WTC11 (cell line): ENCODE measurements around the gene DNM1. TPM values are rescaled to one million over a fixed set of nuclear protein-coding genes. Genes with fewer than 3 reads are reported as not detected.

Experiments used
- ATAC-seq: fragments of 200-7000 bp; cut with Tn5 transposase; 2 replicates; pipeline ENCODE4 v1.10.0; 2021; ENCODE audit warnings: mild to moderate bottlenecking, moderate library complexity
- CTCF ChIA-PET: fragments of 300-600 bp; sonication (Branson Sonifier 250); formaldehyde crosslinking; loops from one replicate; lab custom pipeline; 2021; ENCODE audit warnings: antibody characterized with exemption; lab: Charles Lee
- POLR2A ChIA-PET: fragments of 350-600 bp; sonication (Branson Sonifier 250); formaldehyde crosslinking; loops from one replicate; lab custom pipeline; 2021; ENCODE audit warnings: antibody characterized with exemption; lab: Charles Lee
- DNase-seq: peaks from one replicate; pipeline ENCODE4 v3.0.0; 2021; ENCODE audit warnings: low spot score
- H3K27ac Mint-ChIP-seq: 2 replicates; pipeline ENCODE4 v1.8.0; 2021; ENCODE audit warnings: mixed read lengths
- H3K27me3 Mint-ChIP-seq: 2 replicates; pipeline ENCODE4 v1.8.0; 2021; ENCODE audit warnings: low read depth, mild to moderate bottlenecking, moderate library complexity, mixed read lengths
- H3K36me3 Mint-ChIP-seq: 2 replicates; pipeline ENCODE4 v1.8.0; 2021; ENCODE audit warnings: mixed read lengths
- H3K4me1 Mint-ChIP-seq: 2 replicates; pipeline ENCODE4 v1.8.0; 2022; ENCODE audit warnings: mixed read lengths
- H3K4me3 Mint-ChIP-seq: 2 replicates; pipeline ENCODE4 v1.8.0; 2021; ENCODE audit warnings: mild to moderate bottlenecking, moderate library complexity, mixed read lengths
- H3K9me3 Mint-ChIP-seq: 2 replicates; pipeline ENCODE4 v1.8.0; 2021; ENCODE audit warnings: mixed read lengths
- E2F4 ChIP-seq: sonication (generic); formaldehyde crosslinking; IDR thresholded peaks from 2 replicates; pipeline ENCODE4 v1.8.1; 2022; ENCODE audit warnings: low read depth, mild to moderate bottlenecking, moderate library complexity, missing genetic modification reagents, borderline replicate concordance
- ETV6 ChIP-seq: sonication (generic); formaldehyde crosslinking; IDR thresholded peaks from 2 replicates; pipeline ENCODE4 v1.8.1; 2022; ENCODE audit warnings: mild to moderate bottlenecking, missing genetic modification reagents
- GTF2I ChIP-seq: fragments of 250-450 bp; sonication (Bioruptor Pico); conservative IDR thresholded peaks from 2 replicates; pipeline ENCODE4 v1.4.0; 2021; ENCODE audit warnings: mild to moderate bottlenecking
- NR1H2 ChIP-seq: sonication (generic); formaldehyde crosslinking; IDR thresholded peaks from 2 replicates; pipeline ENCODE4 v1.9.0; 2021; ENCODE audit warnings: mild to moderate bottlenecking, moderate library complexity, missing genetic modification reagents
- TEAD1 ChIP-seq: sonication (generic); formaldehyde crosslinking; IDR thresholded peaks from 2 replicates; pipeline ENCODE4 v1.8.0; 2022; ENCODE audit warnings: mild to moderate bottlenecking, missing genetic modification reagents
- ZBTB43 ChIP-seq: sonication (generic); formaldehyde crosslinking; IDR thresholded peaks from 2 replicates; pipeline ENCODE4 v1.8.1; 2023; ENCODE audit warnings: mild to moderate bottlenecking, missing genetic modification reagents
- ZMAT4 ChIP-seq: fragments of 250-450 bp; sonication (Bioruptor Pico); IDR thresholded peaks from 2 replicates; pipeline ENCODE4 v1.9.0; 2021; ENCODE audit warnings: mild to moderate bottlenecking
- ZNF121 ChIP-seq: sonication (generic); formaldehyde crosslinking; IDR thresholded peaks from 2 replicates; pipeline ENCODE4 v1.8.0; 2023; ENCODE audit warnings: missing genetic modification reagents
- ZNF281 ChIP-seq: sonication (generic); formaldehyde crosslinking; IDR thresholded peaks from 2 replicates; pipeline ENCODE4 v1.8.0; 2023; ENCODE audit warnings: mild to moderate bottlenecking, missing genetic modification reagents
- ZNF317 ChIP-seq: sonication (generic); formaldehyde crosslinking; IDR thresholded peaks from 2 replicates; pipeline ENCODE4 v1.8.1; 2023; ENCODE audit warnings: low read depth, mild to moderate bottlenecking, moderate library complexity, missing genetic modification reagents, borderline replicate concordance
- ZNF425 ChIP-seq: fragments of 250-450 bp; sonication (Bioruptor Pico); conservative IDR thresholded peaks from 2 replicates; pipeline ENCODE4 v1.9.0; 2021; ENCODE audit warnings: mild to moderate bottlenecking
- total RNA-seq: library from RNA; stranded (reverse); gene quantifications from 3 replicates; pipeline ENCODE4 v1.2.3, GENCODE V29; 2021
- TF ChIP-seq, protein P1 (sequence below): sonication (generic); formaldehyde crosslinking; IDR thresholded peaks from 2 replicates; pipeline ENCODE4 v1.8.1; 2023; ENCODE audit warnings: mild to moderate bottlenecking, moderate library complexity, missing genetic modification reagents

Gene DNM1
- total RNA-seq, 1 experiment from 2014 or later: 79.0 TPM

DNA sequence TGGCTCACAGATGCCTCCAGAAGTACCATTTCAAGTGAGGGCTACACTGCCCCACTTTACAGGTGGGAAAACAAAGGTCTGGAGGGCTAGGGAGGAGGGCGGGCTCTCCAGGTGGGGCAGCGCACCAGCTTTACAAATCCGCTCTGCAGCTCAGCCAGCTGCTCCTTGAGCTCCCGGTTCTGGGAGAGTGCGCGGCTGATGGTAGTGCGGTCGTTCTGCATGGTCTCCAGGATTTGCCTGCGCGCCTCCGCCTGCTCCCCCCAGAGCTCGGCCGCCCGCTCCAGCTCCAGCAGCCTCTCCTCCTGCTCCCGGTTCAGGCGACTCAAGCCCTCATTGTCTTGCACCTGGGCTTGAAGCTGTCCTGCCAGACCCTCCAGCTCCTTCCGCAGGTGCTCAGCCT, 57.2 kb downstream of the DNM1 start:
- no peaks in the 10 kb centered on the region for H3K27me3 Mint-ChIP-seq
- peaks cover 6% of the 10 kb centered on the region; the same call in 1 of the 2 replicates for H3K4me1 Mint-ChIP-seq
- H3K36me3 Mint-ChIP-seq: peaks cover 46% of the 10 kb centered on the region
- ChIA-PET POLR2A (no interaction called here), CTCF (interaction anchor here (0.5 to 2.7 kb wide), 7 partner anchors 9 to 81 kb away, joined by 3 to 23 read pairs (median 3); no protein-coding TSS in a partner anchor)
- TF ChIP-seq ETV6 (CRISPR knock-in tag) (no peak), TEAD1 (CRISPR knock-in tag) (no peak), GTF2I (CRISPR knock-in tag) (no peak), ZNF121 (CRISPR knock-in tag) (no peak), ZNF317 (no peak), E2F4 (CRISPR knock-in tag) (no peak), ZBTB43 (CRISPR knock-in tag) (no peak)
- no peak overlapping the region for H3K4me3 Mint-ChIP-seq
- no peak overlapping the region for H3K27ac Mint-ChIP-seq
- DNase-seq: no peak
- no peak for ATAC-seq
- no peaks in the 10 kb centered on the region for H3K9me3 Mint-ChIP-seq

DNA sequence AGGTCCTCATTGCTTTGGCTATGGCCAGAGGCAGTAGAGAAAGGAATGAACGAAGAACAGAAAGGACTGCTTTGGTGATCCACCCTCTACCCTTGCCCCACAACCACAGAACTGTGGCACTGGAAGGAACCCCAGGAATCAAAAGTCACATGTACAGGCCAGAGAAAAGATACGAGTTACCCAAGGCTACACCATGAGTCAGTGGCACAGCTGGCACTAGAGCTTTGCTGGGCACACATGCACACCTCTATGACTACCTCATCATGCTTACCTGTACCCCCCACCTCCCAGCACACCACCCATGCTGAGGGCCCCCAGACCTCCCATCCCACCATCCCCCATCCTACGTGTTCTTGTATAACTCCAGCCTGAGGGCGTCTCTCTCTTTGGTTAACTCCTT, 59.5 kb downstream of the DNM1 start:
- Mint-ChIP-seq H3K36me3 (peaks cover 47% of the 10 kb centered on the region), H3K4me3 (no peak overlapping the region), H3K4me1 (0 out of 2 replicates have a peak, but pooled peaks cover 3% of the 10 kb centered on the region), H3K27ac (no peak overlapping the region), H3K27me3 (no peaks in the 10 kb centered on the region), H3K9me3 (no peaks in the 10 kb centered on the region)
- ChIA-PET POLR2A (no interaction called here), CTCF (interaction anchor here (0.7 to 2.5 kb wide), 3 partner anchors 8 to 180 kb away, joined by 3 to 14 read pairs (median 3); no protein-coding TSS in a partner anchor)
- DNase-seq: no peak
- ATAC-seq: no peak
- TF ChIP-seq ZNF281 (CRISPR knock-in tag) (no peak), ZMAT4 (CRISPR knock-in tag) (no peak), ZNF425 (CRISPR knock-in tag) (no peak), NR1H2 (CRISPR knock-in tag) (no peak)
- TF ChIP-seq, protein P1, sequence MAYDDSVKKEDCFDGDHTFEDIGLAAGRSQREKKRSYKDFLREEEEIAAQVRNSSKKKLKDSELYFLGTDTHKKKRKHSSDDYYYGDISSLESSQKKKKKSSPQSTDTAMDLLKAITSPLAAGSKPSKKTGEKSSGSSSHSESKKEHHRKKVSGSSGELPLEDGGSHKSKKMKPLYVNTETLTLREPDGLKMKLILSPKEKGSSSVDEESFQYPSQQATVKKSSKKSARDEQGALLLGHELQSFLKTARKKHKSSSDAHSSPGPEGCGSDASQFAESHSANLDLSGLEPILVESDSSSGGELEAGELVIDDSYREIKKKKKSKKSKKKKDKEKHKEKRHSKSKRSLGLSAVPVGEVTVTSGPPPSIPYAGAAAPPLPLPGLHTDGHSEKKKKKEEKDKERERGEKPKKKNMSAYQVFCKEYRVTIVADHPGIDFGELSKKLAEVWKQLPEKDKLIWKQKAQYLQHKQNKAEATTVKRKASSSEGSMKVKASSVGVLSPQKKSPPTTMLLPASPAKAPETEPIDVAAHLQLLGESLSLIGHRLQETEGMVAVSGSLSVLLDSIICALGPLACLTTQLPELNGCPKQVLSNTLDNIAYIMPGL (CRISPR knock-in tag): no peak
